AG09309 (cell line): ENCODE measurements around the gene ATIC.

Source experiments
- DNase-seq: peaks from one replicate; pipeline ENCODE4 v3.0.0-alpha.2; 2010; ENCODE audit warnings: low read depth
- H3K4me3 ChIP-seq: 2 replicates; pipeline ENCODE4 v1.5.1; 2011; ENCODE audit warnings: mild to moderate bottlenecking, low read depth, low read length, moderate library complexity; ENCODE audit not compliant: control insufficient read depth
- TF ChIP-seq, protein P1 (sequence below): IDR thresholded peaks from 2 replicates; pipeline ENCODE4 v1.5.1; 2011; ENCODE audit warnings: mild to moderate bottlenecking, low read depth, low read length, inconsistent platforms; ENCODE audit not compliant: insufficient read depth, control insufficient read depth; ENCODE audit errors: missing control alignments

ATIC gene

DNA sequence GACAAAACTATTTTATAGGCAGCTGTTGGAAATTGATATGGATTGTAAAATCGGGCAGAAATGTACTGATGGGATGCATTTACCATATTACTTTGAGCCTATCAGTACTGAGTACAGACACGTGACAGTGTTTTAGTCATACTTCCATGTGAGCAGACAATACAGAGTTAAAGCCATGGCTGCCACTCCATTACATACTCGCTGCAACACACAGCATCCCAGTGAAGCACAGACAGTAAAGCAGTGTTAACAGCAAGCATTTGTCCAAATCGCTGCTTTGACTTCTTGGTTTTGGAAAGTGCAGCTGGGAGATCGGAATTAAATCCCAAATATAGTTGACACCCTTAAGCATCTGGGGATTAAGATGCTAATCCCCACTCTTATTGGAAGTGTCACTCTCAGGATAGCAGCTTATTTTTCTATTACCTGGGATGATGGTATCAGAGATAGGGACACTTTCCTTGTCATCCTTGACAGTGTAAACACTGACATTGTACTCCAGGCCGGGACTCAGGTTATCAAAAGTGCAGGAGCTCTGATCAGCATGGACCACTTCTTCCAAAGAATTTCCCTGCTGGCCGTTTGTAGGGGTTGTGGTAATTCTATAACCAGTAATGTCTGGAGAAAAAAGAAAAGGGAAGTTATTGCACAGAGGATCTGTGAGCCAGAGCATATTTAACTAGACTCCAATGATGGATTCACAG lies 82.4 kb downstream of the ATIC start:
- H3K4me3 ChIP-seq = no peak overlapping the region
- DNase-seq = no peak
- TF ChIP-seq, protein P1, sequence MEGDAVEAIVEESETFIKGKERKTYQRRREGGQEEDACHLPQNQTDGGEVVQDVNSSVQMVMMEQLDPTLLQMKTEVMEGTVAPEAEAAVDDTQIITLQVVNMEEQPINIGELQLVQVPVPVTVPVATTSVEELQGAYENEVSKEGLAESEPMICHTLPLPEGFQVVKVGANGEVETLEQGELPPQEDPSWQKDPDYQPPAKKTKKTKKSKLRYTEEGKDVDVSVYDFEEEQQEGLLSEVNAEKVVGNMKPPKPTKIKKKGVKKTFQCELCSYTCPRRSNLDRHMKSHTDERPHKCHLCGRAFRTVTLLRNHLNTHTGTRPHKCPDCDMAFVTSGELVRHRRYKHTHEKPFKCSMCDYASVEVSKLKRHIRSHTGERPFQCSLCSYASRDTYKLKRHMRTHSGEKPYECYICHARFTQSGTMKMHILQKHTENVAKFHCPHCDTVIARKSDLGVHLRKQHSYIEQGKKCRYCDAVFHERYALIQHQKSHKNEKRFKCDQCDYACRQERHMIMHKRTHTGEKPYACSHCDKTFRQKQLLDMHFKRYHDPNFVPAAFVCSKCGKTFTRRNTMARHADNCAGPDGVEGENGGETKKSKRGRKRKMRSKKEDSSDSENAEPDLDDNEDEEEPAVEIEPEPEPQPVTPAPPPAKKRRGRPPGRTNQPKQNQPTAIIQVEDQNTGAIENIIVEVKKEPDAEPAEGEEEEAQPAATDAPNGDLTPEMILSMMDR = no peak

DNA sequence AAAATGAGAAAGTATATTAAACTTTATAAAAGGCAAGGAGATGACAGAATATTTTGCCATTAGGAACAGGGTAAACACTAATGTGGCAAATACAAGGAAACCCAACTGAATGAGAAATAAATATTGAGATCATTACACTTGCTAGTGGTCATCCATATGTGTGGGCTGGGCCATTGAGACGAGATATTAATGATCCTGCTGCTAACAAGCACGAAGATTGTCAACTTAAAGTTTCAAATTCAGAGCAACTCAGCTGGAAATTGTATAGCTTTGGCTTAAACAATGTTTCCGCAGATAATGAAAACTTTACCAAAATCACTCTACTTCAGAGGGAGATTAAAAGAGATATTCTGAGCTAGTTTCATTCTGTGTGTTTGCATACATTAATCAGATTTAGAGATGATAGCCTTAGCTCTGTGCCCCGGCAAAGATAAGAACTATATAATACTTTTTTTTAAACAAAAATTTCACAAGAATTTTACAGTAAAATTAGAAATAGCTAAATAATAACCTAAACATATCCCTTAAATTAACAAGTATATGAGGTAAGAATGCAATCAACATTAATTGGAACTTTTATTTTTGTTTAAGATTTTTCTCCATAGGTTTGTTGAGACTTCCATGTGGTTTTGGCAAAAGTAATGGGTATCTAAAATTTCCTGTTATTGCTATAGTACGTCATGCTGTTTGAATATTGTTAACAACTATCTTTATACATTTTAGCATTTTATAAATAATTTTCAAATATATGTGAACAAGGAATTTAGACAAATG lies 84.0 kb downstream of the ATIC start:
- H3K4me3 ChIP-seq = no peak overlapping the region
- no peak for DNase-seq
- TF ChIP-seq, protein P1 = no peak

DNA sequence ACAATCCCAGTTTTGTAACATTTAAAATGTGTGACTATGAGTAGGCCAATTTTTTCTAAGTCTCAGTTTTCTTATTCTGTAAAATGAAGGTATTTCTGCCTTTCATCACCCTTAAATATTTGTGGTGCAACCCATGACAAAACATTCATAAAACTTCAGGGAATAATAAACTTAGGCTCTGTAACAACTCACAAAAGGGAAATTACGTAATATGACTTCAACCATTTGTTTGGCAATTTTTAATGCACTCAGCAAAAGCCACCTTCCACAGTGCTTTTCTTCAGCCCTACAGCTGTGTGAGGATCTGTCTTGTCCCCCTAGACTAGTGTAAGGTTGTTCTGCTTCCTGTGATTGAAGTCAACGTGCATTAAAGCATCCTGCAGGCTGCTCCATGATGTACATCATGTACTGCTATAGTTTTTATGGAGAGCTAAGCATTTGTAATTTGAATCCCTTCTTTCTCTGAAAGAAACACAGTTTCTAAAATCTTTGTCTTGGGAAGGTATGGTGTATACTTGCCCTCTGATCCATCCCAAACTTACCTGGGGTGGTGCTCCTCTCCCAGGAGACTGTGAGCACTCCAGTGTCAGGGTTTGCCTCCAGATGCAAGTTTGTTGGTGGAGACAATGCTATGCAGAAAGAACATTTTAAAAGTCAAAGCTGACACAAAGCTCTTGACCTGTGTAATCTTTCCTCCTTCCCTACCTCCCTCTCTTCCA lies 84.9 kb downstream of the ATIC start:
- no peak overlapping the region for H3K4me3 ChIP-seq
- peak; percentile 77 for DNase-seq
- TF ChIP-seq, protein P1 = no peak

DNA sequence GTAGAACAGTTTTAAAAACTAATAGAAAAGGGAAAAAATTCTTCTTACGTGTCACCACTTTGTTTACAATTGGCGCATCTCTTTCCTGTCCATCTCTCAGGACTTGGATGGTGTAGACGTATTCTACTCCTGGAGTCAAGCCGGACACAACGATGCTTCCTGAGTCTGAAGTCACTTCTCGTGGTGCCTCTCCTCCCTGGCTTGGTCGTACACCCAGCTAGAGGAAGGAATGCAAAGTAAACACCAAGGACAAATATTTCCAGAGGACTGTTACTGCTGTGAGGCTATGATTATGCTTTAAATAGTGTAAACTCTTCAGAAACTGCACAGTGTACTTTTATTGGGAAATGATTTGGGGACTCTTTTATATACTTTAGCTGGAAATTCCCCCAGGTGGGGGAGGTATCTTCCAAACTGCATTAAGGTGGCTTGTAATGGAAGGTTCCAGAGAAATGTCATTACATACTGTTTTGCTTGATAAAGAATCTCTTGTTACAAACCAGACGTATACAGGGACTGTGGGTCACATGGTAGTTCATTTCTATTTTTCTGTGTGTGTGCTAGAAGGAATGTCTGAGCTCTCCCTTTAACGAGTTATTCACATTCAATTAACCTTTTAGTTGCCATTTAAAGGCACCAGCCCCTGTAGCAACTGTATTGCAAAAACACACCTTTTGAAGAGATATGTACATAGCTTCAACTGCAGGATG lies 85.9 kb downstream of the ATIC start:
- no peak for DNase-seq
- TF ChIP-seq, protein P1 = peak; percentile 6
- no peak overlapping the region for H3K4me3 ChIP-seq

DNA sequence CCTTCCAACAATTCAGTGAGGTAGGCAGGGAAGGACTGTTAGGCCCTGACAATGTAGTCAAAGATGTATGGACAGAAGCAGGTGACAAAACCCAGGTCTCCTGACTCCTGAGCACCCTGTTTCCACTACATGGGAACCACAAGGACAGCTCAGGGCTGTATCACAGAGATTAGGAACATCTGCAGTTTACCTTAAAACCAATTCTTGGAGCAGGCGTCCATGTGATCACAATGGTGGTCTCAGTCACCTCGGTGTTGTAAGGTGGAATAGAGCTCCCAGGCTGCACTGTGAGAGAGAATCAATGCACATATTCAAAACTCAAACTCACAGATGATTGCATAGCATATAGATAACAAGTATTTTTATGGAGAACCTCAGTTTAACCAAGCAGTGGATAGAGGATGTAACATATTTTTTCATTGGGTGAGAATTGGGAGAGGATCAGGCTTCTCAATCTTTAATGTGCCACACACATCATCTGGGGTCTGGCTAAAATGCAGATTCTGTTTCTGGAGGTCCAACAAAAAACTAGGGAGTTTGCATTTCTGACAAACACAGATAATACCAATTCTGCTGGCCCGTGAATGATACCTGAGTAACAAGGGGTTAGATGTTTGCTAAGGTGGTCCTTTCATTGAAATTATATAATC lies 87.3 kb downstream of the ATIC start:
- DNase-seq = no peak
- H3K4me3 ChIP-seq = no peak overlapping the region
- TF ChIP-seq, protein P1 = no peak
